GM18508 (cell line): ENCODE measurements around the gene HSF5.
"Not testable (repeated sequence)": the region's sequence is repeated elsewhere in the genome, so short reads cannot be mapped to it uniquely, and the experiment has no call there.

ENCODE experiments used
- ATAC-seq: cut with Tn5 transposase; IDR thresholded peaks from one replicate; pipeline ENCODE4 v1.9.1; 2021; ENCODE audit warnings: moderate number of reproducible peaks; ENCODE audit not compliant: insufficient read depth, unreplicated experiment

The HSF5 gene

GRCh38 chr17:58416937-58417299 is 71.3 kb downstream of the HSF5 start:
- no peak for ATAC-seq

- ATAC-seq, result no peak
These were observed 71.8 kb downstream of the HSF5 start for GRCh38 chr17:58416396-58416795.

GRCh38 chr17:58415371-58416055 is 72.7 kb downstream of the HSF5 start:
- no peak for ATAC-seq

GRCh38 chr17:58414596-58414997 is 73.6 kb downstream of the HSF5 start:
- no peak for ATAC-seq

- ATAC-seq, result no peak
These were observed 74.5 kb downstream of the HSF5 start for GRCh38 chr17:58413684-58414083.

- no peak for ATAC-seq
These were observed 75.1 kb downstream of the HSF5 start for GRCh38 chr17:58412961-58413586.

- no peak for ATAC-seq
These were observed 76.0 kb downstream of the HSF5 start for GRCh38 chr17:58412064-58412703.

GRCh38 chr17:58411408-58411894 is 76.8 kb downstream of the HSF5 start:
- no peak for ATAC-seq

- no peak for ATAC-seq
These were observed 77.3 kb downstream of the HSF5 start for GRCh38 chr17:58410714-58411407.

GRCh38 chr17:58409432-58409831 is 78.8 kb downstream of the HSF5 start:
- no peak for ATAC-seq

- ATAC-seq, result no peak
These were observed 84.9 kb downstream of the HSF5 start for GRCh38 chr17:58403311-58403710.

- no peak for ATAC-seq
These were observed 85.5 kb downstream of the HSF5 start for GRCh38 chr17:58402679-58403078.

GRCh38 chr17:58402047-58402446 is 86.2 kb downstream of the HSF5 start:
- ATAC-seq, result no peak

- ATAC-seq, result no peak
These were observed 86.9 kb downstream of the HSF5 start for GRCh38 chr17:58401287-58401686.

- ATAC-seq, result no peak
These were observed 87.4 kb downstream of the HSF5 start for GRCh38 chr17:58400826-58401225.

- no peak for ATAC-seq
These were observed 88.2 kb downstream of the HSF5 start for GRCh38 chr17:58399974-58400373.

- ATAC-seq, result no peak
These were observed 89.5 kb downstream of the HSF5 start for GRCh38 chr17:58398574-58399266.

GRCh38 chr17:58397421-58397820 is 90.8 kb downstream of the HSF5 start:
- not testable (repeated sequence) for ATAC-seq

GRCh38 chr17:58396173-58396572 is 92.0 kb downstream of the HSF5 start:
- no peak for ATAC-seq

- ATAC-seq, result no peak
These were observed 93.5 kb downstream of the HSF5 start for GRCh38 chr17:58394534-58395223.
